Activated CD8-positive, alpha-beta memory T cell treated with anti-CD3 and anti-CD28 coated beads, Interleukin-2, amount 50 U/mL, for 1 hour (primary cell): ENCODE results near the gene ARID5B.

Experiments used
- DNase-seq: peaks from one replicate; pipeline ENCODE4 v3.0.0-alpha.2; 2020; ENCODE audit errors: extremely low read depth

The ARID5B gene

DNA sequence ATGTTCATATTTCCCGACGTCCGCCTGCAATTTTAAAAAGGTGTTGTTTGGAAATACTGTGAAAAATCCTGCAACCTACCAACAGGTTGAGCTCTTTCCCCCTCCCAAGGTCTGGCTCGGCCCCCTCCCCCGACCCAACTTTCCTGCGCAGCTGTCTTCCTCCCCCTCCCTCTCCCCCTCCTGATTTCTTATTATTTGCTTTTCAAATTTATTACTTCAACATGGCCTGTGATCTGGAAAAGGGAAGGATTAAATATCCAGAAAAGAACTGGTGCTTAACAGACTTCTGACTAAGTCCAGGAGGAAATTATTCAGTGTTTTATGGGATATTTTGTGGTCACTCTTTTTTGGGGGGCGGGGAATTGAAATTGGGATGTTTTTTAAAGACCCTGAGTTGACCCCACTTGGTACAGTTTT lies 2.4 kb downstream of the ARID5B start:
- DNase-seq: no peak

DNA sequence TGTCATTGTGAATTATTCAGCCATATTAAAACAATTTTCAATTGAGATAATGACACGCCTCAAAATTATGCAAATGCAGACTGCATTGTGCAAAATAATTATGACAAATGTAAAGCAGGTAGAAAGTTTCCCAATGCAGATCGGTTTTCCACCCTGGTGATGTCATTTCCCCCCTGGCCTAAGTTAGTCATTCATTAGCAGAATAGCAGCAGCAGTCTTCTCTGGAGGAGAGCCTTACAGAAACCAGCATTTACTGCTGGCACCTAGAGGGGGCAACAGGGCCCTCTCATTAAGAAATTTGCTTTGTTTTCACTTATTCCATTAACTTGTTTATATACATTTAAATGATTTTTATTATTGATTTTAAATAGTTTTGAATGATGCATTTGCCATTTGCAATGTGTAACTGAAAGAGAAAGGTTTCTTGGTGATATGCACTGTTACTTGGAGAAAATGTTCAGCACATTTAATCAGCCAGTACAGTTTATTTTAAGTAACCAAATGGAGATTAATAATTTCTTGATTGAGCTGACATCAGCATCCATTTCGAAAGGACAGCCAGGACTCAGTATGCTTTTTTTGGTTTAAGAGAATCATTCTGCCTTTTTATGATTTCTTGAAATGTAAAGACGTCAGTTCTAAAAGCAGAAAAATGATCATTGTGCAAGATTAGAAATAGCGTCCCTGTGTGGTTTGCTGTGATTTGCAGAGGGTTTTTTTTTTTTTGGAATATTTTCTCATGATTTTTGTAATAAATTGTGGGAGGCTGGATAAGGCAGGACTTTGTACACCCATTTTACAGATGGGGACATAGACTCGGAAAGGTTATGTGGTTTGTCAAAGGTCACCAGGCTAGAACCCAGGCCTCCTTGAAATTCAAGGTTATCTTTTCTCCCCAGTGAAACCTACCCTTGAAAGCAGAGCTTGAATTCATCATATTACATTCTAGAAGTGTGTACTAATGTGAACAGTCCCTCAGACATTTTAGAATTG lies 3.5 kb downstream of the ARID5B start:
- no peak for DNase-seq

- no peak for DNase-seq
Measured at GRCh38 chr10:61905837-61906561, 4.5 kb downstream of the ARID5B start.

GRCh38 chr10:61906562-61906901 lies 5.0 kb downstream of the ARID5B start:
- DNase-seq: no peak

GRCh38 chr10:61907011-61907410 lies 5.5 kb downstream of the ARID5B start:
- DNase-seq: no peak

- no peak for DNase-seq
Measured at GRCh38 chr10:61907587-61907986, 6.1 kb downstream of the ARID5B start.

DNA sequence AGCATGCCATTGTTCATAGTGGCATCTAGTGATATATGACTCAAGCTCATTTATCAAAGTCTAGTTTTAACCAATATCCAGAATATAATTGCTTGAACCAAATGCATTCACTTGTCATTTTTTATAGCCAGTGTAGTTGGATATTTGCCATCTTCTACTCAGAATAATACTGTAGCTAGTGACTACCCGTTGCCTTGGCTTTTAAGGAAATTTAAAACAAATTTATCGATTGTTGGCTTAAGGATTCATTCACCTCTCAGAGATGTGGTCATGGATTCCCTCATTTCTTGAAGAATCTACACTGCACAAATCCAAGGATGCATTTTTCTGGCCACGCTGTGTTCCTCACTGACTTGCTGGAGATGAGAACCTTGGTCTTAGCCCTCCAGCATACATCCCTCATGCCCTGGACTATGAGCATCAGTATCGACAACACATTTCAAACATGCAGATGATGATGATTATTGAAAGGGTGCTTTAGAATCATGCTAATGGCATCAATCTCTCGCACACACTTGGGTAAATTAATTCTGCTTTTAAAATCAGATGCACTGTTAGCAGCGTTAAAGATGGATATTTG lies 8.8 kb downstream of the ARID5B start:
- DNase-seq: no peak

GRCh38 chr10:61910894-61911293 lies 9.4 kb downstream of the ARID5B start:
- DNase-seq: no peak

DNA sequence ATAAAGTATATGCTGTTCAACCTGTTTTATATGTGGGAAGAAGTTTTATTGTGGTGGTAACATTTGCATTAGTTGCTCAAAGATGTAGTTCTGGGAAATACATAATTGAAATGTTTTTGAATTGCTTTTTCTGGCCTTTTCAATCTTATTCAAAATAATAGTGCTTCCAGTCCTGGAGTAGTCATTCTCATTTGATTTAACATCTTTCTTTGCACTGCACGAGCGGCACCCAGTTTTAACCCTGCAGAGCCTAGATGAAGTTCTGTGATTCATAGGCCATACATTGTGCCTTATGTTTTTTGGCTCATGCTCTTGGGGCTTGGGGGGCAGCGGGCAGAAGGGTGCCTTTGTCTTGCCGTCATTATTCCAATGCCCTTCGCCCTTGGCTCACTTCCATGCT lies 9.9 kb downstream of the ARID5B start:
- no peak for DNase-seq

- no peak for DNase-seq
Measured at GRCh38 chr10:61912981-61913380, 11.5 kb downstream of the ARID5B start.

GRCh38 chr10:61918140-61918539 lies 16.6 kb downstream of the ARID5B start:
- DNase-seq: no peak

GRCh38 chr10:61918989-61919388 lies 17.5 kb downstream of the ARID5B start:
- no peak for DNase-seq

GRCh38 chr10:61919646-61920215 lies 18.2 kb downstream of the ARID5B start:
- DNase-seq: no peak

DNA sequence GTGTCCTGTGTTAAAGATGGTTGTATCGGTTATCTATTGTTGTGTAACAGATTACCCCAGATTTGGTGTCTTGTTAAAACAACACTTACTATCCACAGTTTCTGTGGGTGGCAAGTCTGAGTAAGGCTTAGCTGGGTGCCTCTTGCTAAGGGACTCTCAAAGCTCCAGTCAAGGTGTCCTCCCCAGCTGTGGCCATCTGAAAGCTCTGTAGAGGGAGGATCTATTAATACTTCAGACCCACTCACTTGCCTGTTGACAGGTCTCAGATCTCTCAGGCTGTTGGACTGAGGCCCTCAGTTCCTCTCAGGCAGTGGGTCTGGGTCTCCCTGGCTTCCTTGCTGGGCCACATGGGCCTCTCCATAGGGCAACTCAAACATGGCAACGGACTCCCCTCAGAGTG lies 19.6 kb downstream of the ARID5B start:
- no peak for DNase-seq

DNA sequence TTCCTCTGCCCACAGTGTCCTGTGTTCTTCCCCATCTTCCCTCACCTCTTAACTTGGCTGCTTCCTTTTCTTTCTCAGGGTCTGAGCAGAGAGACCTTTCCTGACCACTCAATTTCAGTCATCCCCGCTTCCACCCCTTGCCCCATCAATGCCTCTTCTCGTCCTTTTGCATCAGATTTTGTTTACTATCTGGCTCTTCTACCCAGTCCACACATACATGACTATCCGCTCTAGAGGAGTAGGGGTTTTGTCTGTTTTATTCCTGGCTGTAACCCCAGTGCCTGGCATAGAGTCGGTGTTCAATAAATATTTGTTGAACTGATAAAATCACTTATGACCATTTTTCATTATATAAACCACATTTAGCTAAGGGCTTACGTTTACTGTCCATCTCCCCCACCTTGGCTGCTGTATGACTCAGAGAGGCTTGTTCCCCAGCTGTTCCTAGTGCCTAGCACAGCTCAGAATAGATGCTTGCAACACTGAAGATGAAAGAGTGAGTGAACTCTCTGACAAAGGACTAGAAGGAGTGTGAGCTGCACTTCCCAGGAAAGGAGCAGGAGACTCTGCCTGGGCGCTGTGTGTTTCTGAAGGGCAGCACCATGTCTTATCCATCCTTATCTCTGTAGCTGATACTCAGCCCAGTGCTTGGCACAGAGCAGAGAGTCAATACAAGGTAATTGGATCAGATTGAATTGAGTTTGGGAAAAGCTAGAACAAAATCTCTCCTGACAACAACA lies 21.9 kb downstream of the ARID5B start:
- DNase-seq: no peak

DNA sequence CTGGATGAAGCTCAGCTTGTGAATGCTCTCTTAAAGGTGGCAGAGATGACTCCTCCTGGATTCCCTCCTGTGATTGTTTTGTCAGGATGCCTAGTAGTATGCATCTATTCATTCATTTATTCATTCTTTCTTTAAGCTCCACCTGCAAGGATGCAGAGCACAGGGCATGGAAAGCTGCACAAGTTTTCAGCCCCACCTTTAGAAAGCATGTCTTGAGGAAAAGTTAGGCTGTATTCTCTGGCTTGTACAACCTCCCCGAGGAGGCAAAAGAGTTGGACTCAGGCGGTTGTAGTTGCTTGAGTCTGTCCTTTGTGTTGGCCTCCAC lies 22.4 kb downstream of the ARID5B start:
- DNase-seq: no peak

DNA sequence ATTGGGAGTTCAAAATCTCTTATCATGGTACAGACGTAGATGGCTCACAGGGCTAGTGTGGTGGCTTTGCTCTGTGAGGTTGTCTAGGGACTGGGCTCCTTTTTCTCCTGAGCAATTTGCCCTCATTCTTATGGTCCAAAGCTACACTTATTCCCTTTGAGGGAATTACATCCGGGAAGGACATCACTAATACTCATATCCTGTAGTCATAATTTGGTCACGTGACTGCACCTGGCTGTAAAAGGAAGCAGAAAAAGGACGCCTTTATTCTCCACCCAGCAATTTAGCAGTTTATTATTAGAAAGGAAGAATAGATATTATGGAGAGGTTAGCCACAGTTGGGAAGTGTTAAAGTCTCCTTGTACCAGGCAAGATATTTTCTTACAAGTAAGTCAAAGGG lies 28.1 kb downstream of the ARID5B start:
- DNase-seq: no peak

GRCh38 chr10:61931620-61932332 lies 30.3 kb downstream of the ARID5B start:
- DNase-seq: no peak

GRCh38 chr10:61933859-61934555 lies 32.5 kb downstream of the ARID5B start:
- DNase-seq: no peak

DNA sequence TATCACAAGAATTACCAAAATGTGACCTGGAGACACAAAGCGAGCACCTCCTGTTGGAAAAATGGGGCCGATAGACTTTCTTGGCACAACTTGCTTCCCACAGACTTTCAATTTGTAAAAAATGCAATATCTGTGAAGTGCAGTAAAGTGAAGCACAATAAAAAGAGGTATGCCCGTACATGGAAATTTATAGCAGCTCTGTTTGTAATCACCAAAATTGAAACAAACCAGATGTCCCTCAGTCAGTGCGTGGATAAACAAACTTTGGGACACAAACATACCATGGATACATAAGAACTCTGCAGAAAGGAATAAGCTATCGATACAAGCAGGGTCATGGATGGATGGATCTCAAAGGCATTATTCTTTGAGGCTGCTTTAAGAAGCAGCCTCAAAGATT lies 33.6 kb downstream of the ARID5B start:
- no peak for DNase-seq

- no peak for DNase-seq
Measured at GRCh38 chr10:61936770-61937169, 35.3 kb downstream of the ARID5B start.
